H1 (cell line): Measurements from ENCODE around the gene MLF2. TPM values are rescaled to one million over a fixed set of nuclear protein-coding genes. Genes with fewer than 3 reads are reported as not detected.

Source experiments
- ASH2L ChIP-seq: fragments of 200-600, 300-600 bp; sonication (generic); IDR thresholded peaks from one replicate; pipeline ENCODE4 v1.7.1; 2017; ENCODE audit warnings: low read length
- CTBP2 ChIP-seq: IDR thresholded peaks from 2 replicates; pipeline ENCODE4 v1.7.0; 2011; ENCODE audit warnings: borderline replicate concordance, mild to moderate bottlenecking, moderate library complexity, mixed read lengths, low read length; ENCODE audit not compliant: insufficient read depth, insufficient read length
- CTCF ChIP-seq, 3 experiments: IDR thresholded peaks; 1 replicate in 2 of 3; 2 replicates in 1 of 3; pipeline versions ENCODE4 v1.5.1 to v1.6.1; 2011; ENCODE audit warnings: low read length in 3 of 3, mild to moderate bottlenecking in 3 of 3, inconsistent platforms in 2 of 3, low read depth in 1 of 3, moderate library complexity in 1 of 3; ENCODE audit not compliant: insufficient read depth in 1 of 3; ENCODE audit errors: control extremely low read depth in 1 of 3
- HDAC2 ChIP-seq, 2 experiments: fragments of 300-600 bp in 1 of 2; sonication (generic) in 1 of 2; IDR thresholded peaks; 2 replicates each; pipeline ENCODE4 v1.6.1; 2011 to 2012; ENCODE audit warnings: low read depth in 2 of 2, low read length in 2 of 2, mild to moderate bottlenecking in 2 of 2, moderate library complexity in 2 of 2, borderline replicate concordance in 1 of 2, inconsistent platforms in 1 of 2
- SP2 ChIP-seq: IDR thresholded peaks from 2 replicates; pipeline ENCODE4 v1.6.1; 2012; ENCODE audit warnings: mild to moderate bottlenecking, low read length, inconsistent platforms
- SP4 ChIP-seq: IDR thresholded peaks from 2 replicates; pipeline ENCODE4 v1.6.1; 2012; ENCODE audit warnings: low read length, inconsistent platforms
- TAF7 ChIP-seq: optimal IDR thresholded peaks from 2 replicates; pipeline ENCODE3; 2011; ENCODE audit warnings: low read depth, mild to moderate bottlenecking, inconsistent platforms, low read length, moderate library complexity, borderline replicate concordance
- USF2 ChIP-seq: IDR thresholded peaks from 2 replicates; pipeline ENCODE4 v1.6.1; 2011; ENCODE audit warnings: low read length, improper control_type of control experiment
- ZNF274 ChIP-seq: IDR thresholded peaks from 2 replicates; pipeline ENCODE4 v1.7.0; 2012; ENCODE audit warnings: low read length, borderline replicate concordance; ENCODE audit errors: extremely low read depth
- polyA plus RNA-seq, 7 experiments: library from polyadenylated mRNA; depleted of rRNA in 3 of 7; stranded (reverse) in 5 of 7; unstranded in 2 of 7; fragments of >200 nt in 5 of 7; fragments of 200-250 nt in 2 of 7; gene quantifications; 1 replicate in 5 of 7; 2 replicates in 1 of 7; 4 replicates in 1 of 7; pipeline versions ENCODE4 v1.2.1 to v1.2.3, GENCODE V29; 2011 to 2013; ENCODE audit warnings: missing spikeins in 2 of 7, mixed read lengths in 2 of 7
- total RNA-seq: library from RNA; stranded (reverse); fragmentation: NEBNext Ultra II Directional; extraction: Animal tissue kit (Norgen Biotek cat#: 25700); gene quantifications from 2 replicates; pipeline ENCODE4 v1.2.1, GENCODE V29; 2021
- TF ChIP-seq, protein P1 (sequence below): IDR thresholded peaks from 2 replicates; pipeline ENCODE4 v1.6.1; 2012; ENCODE audit warnings: inconsistent platforms

MLF2 gene
- total and polyA plus RNA-seq, 2 of the 8 experiments (the other 6 are each of a cell fraction or from before 2014, with no cell fraction given) = 229 to 401 TPM

DNA sequence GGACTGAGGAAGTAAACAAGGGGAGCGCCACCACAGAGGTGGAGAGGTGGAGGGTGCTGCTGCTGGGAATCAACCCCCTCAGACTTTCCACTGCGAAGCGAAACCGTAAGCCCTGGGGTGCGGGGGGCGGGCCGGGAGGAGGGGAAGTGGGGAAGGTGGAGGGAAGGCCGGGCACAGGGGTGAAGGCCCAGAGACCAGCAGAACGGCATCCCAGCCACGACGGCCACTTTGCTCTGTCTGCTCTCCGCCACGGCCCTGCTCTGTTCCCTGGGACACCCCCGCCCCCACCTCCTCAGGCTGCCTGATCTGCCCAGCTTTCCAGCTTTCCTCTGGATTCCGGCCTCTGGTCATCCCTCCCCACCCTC is 19.4 kb upstream of the MLF2 start, which contains the start of gene LAG3 (continued):
- TF ChIP-seq USF2 = no peak
- no peak for TF ChIP-seq ASH2L
- no peak for TF ChIP-seq TAF7
- TF ChIP-seq, protein P1, sequence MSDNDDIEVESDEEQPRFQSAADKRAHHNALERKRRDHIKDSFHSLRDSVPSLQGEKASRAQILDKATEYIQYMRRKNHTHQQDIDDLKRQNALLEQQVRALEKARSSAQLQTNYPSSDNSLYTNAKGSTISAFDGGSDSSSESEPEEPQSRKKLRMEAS = no peak
- no peak for TF ChIP-seq ZNF274
- TF ChIP-seq SP4 = no peak
- TF ChIP-seq CTBP2 = no peak
- no peak for TF ChIP-seq SP2
- TF ChIP-seq CTCF (IDR thresholded peaks at IDR 0.05; ENCODE audit: control extremely low read depth in 1 of 3, insufficient read depth in 1 of 3, low read depth in 1 of 3, low read length in 3 of 3) = no peak
- no peak for TF ChIP-seq HDAC2 (IDR thresholded peaks at IDR 0.05; ENCODE audit: borderline replicate concordance in 1 of 2, low read depth in 2 of 2, low read length in 2 of 2)
